GM21723 (cell line): ENCODE data around the gene TTC7B.

ENCODE experiments used
- ATAC-seq: cut with Tn5 transposase; IDR thresholded peaks from one replicate; pipeline ENCODE4 v1.9.1; 2021; ENCODE audit warnings: mild to moderate bottlenecking, moderate library complexity; ENCODE audit not compliant: unreplicated experiment

TTC7B gene

DNA sequence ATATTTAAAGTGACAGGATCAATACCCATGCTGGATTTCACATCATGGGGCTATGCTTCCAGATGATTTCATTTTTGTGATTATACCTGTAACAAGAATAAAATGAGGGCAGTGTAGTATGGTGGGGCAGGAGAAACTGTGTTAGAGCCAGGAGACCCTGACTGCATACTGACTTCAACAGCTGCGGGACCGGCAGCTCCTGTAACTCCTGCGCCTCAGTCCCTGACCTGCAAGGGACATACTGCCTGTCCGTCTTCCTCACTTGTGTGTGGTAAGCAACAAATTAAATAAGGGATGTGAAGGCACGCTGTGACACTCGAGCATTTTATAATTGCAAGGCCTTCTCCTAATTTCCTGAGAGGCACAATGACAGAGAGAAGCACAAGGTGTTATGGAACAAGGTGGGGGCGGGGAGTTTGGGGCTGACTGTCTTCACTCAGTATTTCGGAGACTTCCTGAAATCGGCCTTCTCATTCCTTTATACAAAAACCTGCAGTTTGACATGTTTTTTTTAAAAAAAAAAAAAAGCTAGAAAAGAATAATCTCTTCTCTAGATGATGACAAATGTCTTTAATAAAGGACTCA, 164.2 kb downstream of the TTC7B start:
- ATAC-seq = no peak

- no peak for ATAC-seq
Observed at GRCh38 chr14:90651271-90651804, 164.9 kb downstream of the TTC7B start.

DNA sequence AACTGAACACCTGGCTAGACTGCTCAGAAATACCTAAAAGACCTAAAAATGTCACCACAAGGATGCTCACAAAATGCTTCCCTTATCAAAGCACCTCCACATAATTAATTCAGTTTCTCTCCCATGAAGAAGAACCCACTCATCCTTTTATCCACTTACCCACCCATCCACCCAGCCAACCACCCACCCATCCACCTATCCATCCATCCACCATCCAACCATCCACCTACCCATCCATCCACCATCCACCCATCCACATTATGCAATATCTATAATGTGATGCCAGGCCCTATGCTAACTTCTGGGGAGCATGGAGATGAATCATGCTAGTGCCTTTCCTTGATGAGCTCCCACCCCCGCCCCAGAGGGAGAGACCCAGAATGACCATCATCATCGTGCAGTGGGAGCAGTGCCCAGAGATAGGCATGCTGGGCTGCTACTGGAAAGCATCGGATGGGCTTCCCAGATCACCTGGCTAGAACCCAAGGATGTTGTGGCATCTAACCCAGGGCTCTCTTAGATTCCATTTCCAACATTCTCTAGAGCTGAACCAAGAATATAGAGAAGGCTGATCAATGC, 166.6 kb downstream of the TTC7B start:
- ATAC-seq = no peak

DNA sequence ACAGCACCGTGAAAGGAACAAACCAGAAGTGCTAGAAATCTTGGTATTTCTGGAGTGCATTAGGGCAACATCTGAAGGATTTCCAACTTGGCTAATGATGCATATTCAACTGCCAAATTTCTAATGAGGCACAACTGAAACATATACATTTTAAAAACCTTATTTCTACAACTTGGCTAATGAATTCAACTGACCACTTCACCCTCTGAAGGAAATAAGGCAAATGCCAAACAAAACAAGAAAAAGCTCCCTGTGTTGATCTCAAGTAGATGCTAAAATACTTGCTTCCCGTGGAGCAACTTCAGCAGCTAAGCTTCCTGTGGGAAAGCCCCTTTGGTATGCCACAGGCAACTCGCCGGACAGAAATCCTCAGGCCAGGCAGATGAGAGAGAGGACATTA, 167.1 kb downstream of the TTC7B start:
- ATAC-seq = no peak

DNA sequence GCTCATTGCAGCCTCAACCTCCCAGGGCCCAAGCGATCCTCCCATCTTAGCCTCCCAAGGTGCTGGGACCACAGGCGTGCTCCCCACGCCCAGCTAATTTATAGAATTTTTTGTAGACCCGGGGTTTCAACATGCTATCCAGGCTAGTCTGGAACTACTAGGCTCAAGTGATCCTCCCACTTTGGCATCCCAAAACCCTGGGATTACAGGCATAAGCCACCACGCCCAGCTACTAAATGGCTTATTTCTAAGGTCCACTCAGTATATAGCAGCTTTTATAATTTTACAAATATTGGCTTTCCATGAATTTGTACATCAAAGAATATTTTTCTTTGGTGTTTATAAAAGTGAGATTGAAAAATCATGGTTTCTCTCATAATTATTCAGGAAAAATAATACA, 167.8 kb downstream of the TTC7B start:
- ATAC-seq = no peak

DNA sequence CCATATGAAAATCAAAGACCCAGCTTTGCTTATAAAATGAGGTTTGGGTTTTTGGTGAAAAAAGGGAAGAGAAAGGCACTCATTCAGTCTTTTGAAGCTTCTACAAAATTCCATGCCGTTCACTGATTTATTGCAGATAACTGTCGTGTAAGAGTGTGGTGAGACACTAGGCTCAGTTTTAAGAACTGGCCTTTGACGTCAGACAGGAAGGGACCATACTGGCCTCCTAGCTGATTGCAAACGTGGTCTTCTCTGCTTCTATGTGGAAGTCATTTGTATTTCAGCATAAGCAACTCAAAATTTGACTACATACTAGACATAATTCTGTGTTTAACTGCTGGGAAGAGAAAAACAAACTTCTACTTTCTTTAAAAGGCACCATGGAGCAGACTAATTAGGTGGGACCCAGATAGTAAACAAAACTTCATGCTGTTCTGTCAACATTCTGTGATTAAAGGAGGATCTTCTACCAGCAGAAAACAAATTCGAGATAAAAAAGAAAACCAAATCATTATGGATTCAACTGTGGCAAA, 168.7 kb downstream of the TTC7B start:
- ATAC-seq = no peak

DNA sequence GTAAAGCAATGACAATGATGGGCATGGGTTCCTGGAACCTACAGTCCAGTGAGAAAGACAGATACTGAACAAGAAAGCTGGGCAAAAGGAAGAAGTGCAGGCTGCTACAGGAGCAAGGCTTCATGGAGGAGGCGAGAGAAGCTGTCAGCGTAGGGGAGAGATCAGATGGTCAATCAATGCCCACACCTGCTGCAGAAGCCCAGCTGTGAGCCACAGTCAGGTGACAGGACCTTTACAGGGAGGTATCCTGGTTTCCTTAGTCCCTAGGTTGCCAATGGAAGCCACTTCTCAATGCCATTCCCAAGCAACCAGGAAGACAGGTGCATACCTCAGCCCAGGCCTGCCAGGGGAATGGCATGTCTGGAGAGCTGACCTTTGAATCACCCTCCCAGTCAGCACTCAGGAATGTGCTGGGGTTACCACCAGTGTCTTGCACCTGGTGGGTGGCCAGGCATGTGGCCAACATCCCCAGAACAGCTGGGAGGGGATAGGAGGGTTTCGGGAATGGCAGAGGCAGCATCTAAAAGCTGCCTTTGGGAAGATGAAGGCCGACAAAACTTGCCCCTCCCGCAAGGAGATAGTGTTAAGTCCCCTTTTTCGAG, 170.3 kb downstream of the TTC7B start:
- ATAC-seq = no peak

DNA sequence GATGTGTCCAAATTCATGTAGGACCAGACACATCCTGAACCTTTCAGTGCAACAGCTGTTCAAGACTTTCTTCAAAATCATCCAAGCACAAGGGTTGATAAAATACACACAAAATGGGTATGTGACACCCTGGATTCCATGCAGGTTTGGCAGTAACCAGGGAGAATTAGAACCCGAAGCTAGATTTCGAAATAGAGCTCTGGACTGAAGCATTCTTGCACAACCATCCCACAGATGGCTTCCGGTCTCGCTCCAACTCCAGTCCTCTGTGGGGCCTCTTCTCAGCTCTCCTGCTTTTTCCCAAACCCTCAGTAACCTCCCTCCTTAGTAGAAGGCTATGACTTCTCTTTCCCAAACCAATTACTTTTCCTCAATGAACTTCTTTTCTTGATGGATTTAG, 171.3 kb downstream of the TTC7B start:
- no peak for ATAC-seq

- ATAC-seq = no peak
Observed at GRCh38 chr14:90643982-90644670, 172.1 kb downstream of the TTC7B start.

DNA sequence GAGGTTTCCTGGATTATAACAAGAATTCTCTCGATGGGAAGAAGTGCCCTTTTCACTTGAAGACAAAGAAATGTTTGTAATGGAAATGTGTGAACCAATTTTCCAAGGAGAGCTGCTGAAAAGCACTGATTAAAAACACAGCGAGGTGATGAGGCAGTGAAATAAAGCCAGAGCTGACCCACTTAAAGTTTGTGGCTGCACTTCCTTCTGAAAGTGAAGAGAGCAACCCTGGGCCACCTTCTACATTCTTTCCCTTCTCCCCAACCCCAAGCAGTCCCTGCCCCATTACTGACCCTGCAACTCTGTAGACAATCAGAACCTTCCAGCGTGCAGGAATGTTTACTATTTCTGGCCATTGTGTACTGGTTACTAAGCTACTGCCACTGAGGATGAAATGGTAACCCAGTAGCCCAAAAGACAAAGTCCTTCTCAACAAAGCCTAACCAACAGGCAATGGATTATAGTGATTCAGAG, 173.9 kb downstream of the TTC7B start:
- no peak for ATAC-seq

- ATAC-seq = no peak
Observed at GRCh38 chr14:90641615-90642243, 174.5 kb downstream of the TTC7B start.

DNA sequence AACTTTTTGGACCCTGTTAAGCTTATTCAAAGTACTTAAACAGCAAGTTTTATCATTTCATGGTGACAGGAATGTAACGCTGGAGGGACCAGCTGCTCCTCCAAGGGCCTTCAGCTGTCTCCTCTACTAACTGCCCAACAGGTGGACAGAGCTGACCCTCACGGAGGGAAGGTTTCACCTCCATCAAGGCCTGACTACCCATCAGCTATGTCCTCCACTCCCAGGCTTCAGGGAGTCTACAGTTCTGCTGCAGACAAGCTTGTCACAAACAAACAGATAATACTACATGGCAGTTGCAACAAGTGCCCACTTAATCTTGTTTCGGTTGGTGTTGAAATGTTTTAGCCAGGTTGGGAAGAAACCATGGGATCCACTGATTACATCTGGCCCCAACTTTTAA, 175.1 kb downstream of the TTC7B start:
- no peak for ATAC-seq

GRCh38 chr14:90639641-90640040, 176.6 kb downstream of the TTC7B start:
- no peak for ATAC-seq

DNA sequence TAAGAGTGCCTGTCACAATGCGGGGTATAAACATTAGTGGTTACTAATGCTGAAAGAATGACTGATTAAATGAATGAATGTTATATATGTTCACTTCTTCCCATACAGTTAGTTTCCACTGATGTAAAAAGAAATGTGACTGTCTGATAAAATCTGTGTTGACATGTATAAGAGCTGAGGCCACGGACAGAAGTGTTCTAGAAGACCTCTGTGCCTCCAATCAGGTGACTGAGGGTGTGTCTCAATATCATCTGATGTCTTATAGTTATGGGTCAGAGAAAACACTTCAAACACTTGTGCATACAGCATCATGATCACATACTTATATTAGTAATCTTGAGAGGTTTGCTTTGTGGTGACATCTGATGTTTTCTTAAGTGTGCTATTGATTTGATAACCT, 183.4 kb downstream of the TTC7B start:
- ATAC-seq = no peak

DNA sequence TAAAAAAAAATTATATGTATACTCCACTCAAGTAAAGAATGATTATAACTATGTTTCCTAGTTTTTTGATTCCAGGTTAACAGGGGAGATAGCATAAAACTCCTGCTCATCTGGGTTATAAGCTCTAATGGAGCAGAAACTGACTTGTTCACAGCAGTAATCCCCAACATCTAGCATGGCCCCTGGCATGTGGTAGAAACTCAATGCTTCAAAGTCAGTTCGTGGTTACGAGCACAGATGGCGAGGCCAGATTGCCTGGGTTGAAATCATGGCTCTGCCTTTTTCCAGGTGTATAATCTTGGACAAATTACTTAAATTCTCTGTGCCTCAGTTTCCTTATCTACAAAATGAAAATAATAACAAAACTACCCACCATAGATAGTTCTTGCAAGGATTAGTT, 183.8 kb downstream of the TTC7B start:
- no peak for ATAC-seq

- ATAC-seq = no peak
Observed at GRCh38 chr14:90630171-90630806, 185.9 kb downstream of the TTC7B start.

- ATAC-seq = no peak
Observed at GRCh38 chr14:90629471-90629870, 186.8 kb downstream of the TTC7B start.

DNA sequence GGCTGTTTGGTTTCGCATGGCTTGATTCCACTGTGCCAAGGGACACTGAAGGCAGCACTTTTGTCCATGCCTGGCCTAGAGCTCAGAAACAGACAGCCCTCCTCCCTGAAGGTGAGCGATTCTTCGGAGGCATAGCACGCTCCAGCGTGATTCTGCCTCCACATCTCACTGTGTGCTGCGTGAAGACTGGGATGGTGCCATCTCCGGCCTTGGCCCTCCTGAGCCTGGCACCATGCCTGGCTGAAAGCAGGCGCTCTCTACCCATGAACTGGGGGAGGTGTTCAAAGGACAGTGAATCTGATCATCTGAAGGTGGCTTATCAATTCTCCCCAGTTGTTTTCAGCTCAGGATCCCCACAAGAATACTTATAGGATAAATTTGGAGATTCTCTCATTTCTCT, 187.4 kb downstream of the TTC7B start:
- no peak for ATAC-seq

DNA sequence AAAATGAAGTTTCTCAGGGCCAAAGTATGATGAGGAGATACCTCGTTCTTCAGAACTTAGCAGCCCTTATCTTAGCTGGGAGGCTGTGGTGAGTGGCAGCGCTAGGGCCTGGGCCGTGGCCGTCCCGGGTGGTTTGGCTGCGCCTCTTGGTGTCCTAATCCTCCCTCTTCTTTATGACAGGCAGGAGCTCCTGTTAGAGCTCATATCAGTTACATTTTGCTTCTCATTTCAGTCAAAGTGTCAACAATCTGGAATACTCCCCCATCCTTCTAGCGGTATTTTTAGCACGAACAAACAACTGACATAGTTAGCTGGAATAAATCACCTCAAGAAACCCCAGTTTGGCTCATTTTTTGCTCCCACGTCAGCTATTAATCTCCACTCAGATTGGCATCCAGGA, 188.8 kb downstream of the TTC7B start:
- ATAC-seq = no peak

- no peak for ATAC-seq
Observed at GRCh38 chr14:90626550-90626949, 189.7 kb downstream of the TTC7B start.

- ATAC-seq = no peak
Observed at GRCh38 chr14:90625445-90625844, 190.8 kb downstream of the TTC7B start.
